ENCODE results near the gene KCNH1.

Gene KCNH1

DNA sequence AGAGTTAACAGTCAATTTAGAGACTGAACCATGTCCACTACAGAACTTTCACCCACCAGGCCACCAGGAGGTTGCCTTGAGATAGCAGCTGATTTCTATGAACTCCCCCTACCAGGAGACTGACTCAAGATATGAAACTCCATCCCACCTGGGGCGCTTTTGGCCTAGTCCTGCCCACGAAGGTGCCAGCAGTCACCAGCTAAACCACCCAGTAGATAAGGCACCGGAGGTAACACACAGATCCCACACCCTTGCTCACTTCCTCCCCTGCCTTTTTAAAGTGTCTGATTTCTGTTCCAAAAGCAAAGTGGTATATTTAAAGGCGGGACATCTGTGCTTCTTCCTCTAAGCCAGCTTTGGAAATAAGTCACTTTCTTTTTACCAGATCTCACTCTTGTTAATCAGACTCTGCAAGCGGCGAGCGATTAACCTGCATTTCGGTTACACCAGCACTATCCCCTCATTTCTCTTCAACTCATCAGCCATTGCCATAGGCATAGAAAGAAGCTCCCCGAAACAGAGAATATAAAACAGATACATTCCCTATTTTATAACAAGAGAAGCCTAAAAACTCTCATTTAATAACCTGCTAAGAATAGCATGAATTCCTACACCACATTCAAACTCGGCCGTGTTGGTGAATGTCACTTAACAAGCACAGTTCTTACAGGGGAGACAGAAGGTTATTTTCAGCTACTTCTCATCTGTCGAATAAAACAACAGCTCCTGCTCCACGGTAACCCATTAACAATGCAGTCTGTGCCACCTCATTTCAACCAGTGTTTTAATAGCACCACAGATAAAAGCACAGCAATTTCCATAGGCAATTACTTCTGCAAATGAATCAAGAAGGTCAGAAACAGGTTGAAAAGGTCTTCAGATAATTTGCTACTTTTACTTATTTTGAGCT is 318.1 kb downstream of the KCNH1 start:
- peak in 20 of 56 donors; percentile 4 to 57 (median 20) for DNase-seq

DNA sequence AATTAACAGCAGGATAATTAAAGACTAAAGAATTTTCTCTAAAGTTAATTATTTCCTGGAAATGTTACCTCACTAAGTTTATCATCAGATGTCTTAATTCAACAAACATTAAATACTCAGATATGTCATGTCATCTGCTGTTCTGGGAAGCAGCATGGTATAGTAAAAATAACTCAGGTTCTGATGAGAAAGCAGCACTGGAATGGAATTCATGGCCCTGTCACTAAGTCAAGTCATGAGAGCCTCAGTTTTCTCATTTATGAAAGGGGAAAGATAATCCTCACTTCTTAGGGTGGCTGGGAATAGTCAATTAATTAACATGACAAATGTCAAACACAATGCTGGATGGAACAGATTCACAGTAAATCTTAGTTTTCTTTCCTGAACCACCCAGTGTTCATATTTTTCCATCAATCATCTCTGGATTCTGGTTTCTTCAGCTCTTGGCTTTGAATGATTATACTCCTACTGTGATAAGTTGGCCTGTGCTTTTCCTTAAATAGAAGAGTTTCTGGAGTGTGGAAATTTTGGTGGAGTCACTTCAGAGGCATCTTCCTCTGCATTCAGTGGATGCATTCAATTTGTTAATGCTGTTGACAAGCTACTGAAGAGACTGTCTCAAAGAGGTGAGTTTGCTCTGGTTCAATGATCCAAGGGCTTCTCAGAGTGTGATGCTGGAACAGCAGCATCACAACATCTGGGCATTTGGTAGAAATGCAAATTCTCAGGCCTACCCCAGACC is 319.4 kb downstream of the KCNH1 start:
- no peak for DNase-seq

DNA sequence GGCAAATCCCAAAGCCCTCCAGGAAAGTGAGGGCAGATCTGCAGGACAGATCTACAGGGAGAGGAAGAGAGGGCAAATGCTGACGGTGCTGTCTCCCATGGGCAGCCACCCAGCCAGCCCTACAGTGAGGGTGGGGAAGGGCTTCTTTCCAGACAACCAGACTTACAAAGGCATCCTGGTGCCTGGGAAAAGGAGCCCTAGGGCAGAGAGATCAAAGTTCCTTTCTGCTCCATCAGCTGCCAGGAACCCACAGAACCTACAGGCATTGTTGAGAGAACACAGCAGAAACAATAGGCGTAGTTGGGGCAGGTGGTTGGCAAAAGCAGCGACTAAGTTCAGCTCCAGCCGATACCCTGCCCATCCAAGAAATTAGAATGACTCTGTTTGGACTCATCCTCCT is 332.4 kb downstream of the KCNH1 start:
- DNase-seq = no peak

DNA sequence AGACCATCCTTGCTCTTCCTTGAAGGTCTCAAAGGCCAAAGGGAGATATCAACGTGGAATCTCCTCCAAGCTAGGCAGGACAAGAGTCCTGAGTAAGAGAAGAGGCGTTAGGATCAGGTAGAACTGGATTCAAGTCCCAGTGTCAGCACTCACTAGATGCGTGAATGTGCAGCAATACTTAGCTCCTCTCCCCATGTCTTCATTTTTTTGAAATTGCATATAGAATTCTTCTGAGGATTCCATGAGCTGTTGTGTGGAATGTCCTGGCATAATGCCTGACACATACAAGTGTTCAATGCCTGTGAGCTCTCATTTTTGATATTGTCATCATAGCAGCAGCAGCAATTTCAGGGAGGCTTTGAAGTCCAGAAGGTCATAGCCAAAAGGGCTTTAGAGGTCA is 333.2 kb downstream of the KCNH1 start:
- DNase-seq = no peak

DNA sequence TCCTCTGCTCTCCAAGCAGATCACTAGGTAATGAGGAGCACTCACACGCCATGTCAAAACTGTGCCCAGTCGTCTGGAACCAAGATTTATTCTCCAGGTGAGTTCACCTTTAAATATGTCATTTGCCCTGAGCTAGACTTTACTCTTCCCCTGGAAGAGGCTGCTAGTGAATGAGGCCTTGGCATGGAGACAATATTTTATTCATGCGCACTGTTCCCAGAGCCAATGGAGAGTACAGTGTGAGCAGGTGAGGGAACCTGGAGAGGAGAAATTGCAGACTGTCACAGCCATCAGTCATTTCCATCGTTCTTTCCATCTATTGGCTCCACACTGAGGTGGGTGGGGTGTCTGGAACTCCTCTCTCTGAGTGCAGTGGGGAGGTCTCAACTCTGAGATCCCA is 333.6 kb downstream of the KCNH1 start:
- DNase-seq = no peak

DNA sequence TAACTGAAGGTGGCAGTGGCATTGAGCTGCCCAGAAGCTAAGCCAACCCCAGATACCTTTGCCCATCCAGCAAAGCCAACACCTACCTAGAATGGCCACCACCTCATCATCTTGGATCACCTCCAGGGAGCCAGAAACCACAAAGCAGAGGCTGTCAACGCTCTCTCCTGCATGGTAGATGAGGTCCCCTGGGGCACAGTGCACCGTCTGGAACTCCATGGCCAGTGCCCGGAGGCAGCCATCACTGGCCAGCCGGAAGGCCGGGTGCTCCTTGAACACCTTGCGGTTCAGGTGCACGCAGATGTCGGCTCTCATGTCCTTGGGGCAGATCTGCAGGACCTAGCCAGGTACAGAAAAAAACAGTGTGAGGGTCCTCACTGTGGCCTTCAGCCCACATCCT is 336.5 kb downstream of the KCNH1 start:
- no peak for DNase-seq

DNA sequence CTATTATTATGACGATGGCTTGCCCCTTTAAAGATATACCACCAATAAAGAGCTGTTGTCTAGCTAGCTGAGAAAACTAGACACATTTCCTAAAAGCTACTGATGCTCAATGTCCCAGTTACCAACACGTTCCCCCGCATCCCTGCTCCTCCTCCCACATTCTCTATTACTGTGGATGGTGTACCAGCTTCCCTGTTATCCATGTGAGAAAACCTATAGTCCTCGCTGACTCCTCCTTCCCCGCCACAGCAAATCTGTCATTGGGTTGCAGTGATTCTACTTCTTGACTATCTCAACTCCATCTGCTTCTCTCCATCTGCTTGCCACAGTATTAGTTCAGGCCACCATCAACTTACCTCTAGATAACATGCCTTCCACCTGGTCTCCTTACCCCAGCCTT is 337.5 kb downstream of the KCNH1 start:
- peak in 2 of 56 donors; percentile 3 for DNase-seq

DNA sequence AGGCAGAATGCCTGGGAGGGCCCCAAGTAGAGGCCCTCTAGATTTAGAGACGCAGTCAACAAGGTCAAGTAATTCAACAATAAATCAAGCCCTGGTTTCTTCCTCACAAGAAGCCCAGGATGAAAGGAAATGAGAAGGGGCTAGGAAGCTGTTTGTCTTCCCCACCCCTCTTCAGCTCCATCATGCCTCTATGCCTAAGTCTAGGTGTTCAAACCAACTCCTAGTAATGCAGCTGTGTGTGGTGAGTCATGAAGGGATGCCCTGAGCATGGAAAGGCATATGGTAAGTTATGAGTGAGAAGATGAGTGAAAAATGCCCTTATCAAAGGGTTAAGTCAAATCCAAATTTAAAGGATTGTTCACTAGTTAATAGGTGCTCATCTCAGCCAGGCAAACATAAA is 339.5 kb downstream of the KCNH1 start:
- no peak for DNase-seq

DNA sequence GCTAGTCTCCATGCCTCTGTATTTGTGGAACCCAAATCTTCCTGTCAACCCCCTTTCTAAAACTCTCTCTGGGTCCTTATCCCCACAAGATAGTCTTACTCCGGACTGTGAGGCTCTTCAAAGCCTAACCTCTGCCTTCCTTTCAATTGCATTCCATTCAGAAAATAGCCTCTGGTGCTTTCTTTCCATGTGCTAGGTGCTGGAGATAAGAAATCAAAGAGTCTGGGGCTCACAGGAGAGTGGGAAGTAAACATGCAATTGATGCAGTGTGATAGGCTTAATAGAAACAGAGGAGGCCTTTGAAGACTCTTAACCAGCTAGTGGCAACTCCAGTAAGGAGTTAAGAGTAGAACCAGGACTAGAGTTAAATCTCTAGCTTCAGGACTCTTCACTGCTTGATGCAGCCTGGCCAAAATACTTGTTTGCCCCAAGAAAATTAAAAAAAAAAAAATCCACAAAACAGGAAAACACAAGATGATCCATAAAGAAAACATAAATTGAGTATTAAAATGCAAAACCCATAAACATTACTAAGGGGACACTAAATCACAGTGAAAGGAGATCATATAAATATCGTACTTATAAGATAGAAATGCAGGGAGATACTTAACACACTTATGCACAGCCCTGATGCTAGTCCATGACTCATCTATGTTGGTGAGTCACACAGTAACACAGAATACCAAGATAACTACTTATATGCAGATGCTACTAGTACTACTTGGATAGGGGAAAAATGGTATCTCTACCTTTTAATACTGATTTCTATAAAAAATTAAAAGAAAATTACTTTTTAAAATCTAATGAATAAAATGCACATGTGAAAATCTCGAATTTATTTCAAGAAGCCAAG is 341.5 kb downstream of the KCNH1 start:
- DNase-seq = peak in 4 of 56 donors; percentile 1 to 25 (median 16)

DNA sequence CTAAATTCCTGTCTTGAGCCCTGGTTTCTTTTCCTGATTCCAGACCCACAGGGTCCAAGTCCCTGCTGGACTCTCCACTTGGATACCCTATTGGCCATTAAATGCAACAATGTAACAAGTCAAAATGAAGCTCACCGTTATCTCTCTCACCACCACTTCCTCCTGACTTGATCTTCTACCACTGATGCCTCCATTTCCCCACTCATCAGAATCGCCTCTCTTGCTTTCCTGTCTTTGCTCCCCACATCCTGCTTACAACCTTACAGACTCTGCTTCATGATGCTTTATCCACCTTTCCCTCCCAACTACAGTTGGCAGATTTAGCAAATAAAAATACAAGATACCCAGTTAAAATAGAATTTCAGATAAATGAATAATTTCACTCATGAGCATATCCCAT is 343.8 kb downstream of the KCNH1 start:
- DNase-seq = no peak

DNA sequence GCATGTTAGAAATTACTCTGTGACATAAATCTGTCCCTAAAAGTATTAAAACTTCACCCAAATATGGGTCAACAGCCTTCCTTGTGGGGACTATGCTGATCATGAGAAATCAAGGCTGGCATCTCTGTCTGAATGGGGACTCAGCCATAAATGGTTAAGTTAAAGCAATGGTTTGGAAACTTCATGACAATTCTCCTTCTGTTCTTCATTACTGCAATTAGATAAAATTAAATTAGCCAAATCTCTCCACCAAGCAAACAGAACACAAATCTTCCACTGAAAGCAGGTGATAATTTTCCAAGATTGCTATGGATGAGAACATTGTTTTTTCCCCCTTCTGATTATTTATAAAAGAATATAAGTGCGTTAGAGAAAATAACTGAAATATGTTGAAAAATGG is 346.1 kb downstream of the KCNH1 start:
- DNase-seq = no peak

DNA sequence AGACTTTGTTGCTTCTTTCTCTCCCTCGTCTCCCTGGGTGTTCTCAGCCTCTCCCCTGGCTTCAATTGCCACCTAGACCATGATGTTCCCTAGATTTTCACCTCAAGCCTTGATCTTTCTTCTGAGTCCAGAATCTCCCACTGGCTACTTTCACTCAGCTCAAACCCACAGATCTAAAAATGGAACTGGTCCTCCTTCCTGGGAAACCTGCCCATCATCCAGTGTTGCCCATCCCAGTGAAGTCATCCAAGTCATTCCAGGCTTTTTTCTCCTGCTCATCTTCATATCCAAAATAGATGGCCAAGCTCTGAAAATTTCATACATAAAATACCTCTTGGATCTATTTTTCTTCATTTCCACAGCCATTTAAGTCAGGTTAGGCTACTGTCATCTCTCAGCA is 347.4 kb downstream of the KCNH1 start:
- DNase-seq = no peak

DNA sequence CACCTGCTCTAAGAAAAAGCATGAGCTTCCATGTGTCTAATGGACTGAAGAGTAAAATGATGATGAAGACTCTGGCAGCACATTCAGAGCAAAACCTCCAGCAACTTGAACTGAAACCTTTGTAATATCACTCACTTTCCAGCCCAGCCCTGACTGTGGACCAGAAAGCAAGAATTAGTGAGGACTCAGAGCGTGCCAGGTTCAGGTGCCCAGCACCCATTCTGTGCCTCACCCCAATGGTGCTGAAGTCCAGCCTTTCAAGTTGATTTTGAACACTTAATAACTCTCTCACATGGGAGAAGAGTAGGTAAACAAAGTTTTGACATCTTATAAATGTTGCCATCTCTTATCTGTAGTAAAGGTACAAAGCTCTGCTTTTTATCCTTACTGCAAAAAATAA is 350.0 kb downstream of the KCNH1 start:
- DNase-seq = no peak

DNA sequence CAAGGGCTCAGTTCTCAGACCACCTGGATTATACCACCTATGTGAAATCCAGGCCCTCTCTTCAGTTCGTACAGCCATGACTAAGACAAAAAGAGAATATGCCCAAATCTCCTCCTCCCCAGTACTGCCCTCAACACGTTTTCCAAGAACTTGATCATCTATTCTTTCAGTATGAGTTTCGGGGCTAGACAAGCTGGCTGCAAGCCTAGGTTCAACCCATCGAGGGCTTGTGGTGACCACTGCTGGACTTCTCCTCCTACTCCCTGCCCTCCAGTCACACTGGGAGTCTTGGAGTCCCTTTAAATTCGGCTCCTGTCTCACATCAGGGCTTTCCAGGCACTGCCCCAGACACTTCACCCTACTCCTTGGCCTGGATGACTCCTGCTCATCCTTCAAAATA is 352.3 kb downstream of the KCNH1 start:
- DNase-seq = no peak

DNA sequence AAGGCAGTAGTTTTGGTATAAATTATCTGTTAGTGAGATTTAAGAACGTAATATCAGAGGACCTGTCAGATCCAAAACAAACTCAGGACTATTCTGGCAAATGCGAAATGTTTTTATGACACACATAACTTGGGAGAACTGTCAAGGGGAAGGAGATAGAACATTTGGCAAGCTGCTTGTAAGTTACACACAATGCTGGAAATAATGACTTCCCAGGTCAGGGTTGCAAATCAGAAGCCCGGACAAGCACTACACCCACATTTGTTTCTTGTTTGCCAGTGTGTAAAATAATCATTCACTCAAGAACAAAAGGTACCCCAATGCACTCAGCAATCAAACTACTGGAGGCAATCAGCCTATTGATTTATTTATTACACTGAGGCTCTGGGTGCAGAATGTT is 354.7 kb downstream of the KCNH1 start:
- no peak for DNase-seq

DNA sequence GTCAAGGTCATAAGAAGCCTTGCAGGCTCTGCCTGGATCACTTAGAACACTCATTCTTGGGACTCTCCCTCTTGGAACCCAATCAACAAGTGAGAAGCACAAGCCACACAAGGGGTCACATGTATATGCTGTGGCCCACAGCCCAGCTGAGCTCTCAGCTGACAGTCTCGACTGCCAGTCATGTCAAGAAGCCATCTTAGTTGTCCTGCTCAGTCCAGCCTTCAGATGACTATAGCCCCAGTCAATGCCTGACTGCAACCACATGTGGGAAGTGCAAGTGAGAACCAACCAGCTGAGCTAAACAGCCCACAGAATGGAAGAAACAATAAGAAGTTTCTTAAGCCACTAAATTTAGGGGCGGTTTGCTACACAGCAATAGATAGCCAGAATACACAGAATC is 356.0 kb downstream of the KCNH1 start:
- DNase-seq = no peak

DNA sequence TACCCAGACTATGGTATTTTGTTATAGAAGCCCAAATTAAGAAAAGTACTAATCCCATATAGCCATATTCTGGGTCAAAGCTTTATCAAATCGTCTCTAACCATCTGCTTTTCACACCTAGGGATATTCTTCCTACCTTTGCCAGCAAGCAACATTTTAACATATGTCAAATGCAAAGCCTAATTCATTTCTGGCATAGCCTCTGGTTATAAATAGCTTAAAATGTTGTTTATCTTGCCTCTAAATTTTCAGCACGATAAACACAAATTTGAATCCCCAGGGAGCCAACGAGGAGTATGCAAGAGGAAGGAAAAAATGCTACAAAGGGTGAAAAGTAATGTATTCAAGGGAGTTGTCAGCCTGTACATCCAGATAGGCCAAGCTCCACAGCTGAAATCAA is 357.2 kb downstream of the KCNH1 start:
- no peak for DNase-seq

DNA sequence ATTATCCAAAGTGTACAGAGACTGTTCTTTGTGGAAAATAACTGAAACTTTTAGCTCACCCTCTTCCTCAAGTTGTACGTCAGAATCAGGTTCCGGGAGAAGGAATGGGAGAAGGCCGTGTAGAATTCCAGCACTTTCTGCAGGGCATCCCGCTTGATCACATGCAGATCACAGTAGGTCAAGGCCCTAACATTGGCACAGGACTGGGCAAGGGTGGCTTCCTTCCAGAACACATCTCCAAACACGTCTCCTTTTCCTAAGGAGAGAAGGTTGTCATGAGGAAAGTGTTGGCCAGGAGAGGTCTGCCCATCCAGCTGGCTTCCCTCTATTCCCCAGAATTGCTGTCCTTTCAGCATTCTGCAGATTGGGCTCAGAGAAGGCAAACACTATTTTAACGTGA is 358.7 kb downstream of the KCNH1 start:
- DNase-seq = no peak

DNA sequence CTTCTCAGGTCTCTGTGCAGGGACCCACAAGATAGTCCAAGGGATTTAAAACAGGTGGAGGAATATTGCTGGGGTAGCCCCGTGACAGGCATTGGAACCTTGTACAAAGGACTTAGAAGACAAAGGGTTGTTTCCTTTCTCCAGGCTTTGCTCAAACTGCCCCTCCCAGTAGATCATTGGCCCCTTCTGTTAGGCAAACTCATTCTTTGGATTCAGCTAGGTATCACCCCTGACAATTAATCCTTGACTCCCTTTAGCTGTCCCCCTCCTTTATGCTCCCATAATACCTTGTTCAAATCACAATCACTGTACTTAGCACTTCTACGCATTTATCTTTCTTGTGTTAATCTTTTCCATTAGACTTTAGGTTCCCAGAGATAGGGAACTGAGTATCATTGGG is 360.5 kb downstream of the KCNH1 start:
- no peak for DNase-seq

DNA sequence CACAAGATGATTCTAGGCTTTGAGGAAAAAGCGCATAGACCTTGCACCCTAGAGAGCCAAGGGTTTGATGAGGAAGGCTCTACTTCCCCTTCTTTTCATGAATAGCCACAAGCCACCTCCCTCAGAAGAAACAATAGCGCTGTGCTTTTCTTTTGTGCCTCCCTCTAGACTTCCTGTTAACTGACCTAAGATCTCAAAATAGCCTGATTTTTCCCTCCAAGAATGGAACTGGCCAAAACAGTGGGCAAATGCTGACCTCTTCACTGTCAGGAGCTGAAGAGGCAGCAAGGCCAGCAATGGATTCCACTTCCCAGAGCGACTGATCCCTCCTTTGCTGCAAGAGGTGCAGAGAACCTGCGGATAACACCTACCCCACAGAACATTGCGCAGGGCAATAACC is 362.8 kb downstream of the KCNH1 start:
- no peak for DNase-seq

DNA sequence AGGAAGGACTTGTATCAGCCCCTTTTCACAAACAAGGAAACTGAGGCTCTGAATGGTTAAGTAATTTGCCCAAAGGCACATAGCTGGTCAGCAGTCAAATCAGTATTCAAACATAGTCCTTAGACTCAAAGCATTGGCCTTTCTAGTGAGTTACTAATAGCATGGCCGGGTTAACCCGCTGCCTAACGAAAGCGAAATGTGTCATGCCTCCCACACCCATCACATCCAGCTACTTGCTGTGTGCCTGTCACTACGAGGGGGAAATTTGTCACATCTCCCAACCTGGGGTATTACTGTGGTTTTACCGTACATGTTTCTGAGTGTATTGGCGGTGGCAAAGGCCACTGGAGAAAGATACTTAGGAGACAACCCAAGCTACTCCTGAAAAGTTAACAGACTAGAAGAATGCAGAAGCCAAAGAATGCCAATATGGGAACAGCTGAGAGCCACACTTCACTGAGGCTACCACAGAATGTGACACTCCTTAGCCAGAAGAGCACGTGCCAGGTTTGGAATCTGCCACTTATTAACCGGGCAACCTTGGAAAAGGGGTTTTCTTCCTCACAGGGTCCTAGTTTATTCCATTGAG is 363.5 kb downstream of the KCNH1 start:
- DNase-seq = peak in 9 of 56 donors; percentile 3 to 51 (median 13)

Measured in nucleus accumbens (tissue), 56 donors.